Progenitor cell of endocrine pancreas (in vitro differentiated cells): ENCODE data around the gene DVL2. TPM values are rescaled to one million over a fixed set of nuclear protein-coding genes. Genes with fewer than 3 reads are reported as not detected.
A peak's percentile ranks its signal among the peaks of the same experiment; 100 is the strongest.

Experiments
- DNase-seq: peaks from one replicate; pipeline ENCODE4 v3.0.0; 2021; ENCODE audit warnings: low spot score; ENCODE audit not compliant: unreplicated experiment
- H3K27ac Mint-ChIP-seq: 2 replicates; pipeline ENCODE4 v1.8.0; 2021; ENCODE audit warnings: mild to moderate bottlenecking, moderate library complexity, mixed read lengths
- H3K27me3 Mint-ChIP-seq: 2 replicates; pipeline ENCODE4 v1.8.0; 2021; ENCODE audit warnings: mixed read lengths
- H3K36me3 Mint-ChIP-seq: 2 replicates; pipeline ENCODE4 v1.8.0; 2022; ENCODE audit warnings: mixed read lengths; ENCODE audit not compliant: insufficient read depth
- H3K4me1 Mint-ChIP-seq: 2 replicates; pipeline ENCODE4 v1.8.0; 2021; ENCODE audit warnings: low read depth, mixed read lengths
- H3K4me3 Mint-ChIP-seq: 2 replicates; pipeline ENCODE4 v1.8.0; 2021; ENCODE audit warnings: low read depth, mild to moderate bottlenecking, moderate library complexity, mixed read lengths
- H3K9me3 Mint-ChIP-seq: 2 replicates; pipeline ENCODE4 v1.8.0; 2021; ENCODE audit warnings: low read depth, mixed read lengths
- CTCF ChIP-seq: fragments of 200-600 bp; sonication (generic); IDR thresholded peaks from one replicate; pipeline ENCODE4 v1.5.0; 2021; ENCODE audit warnings: antibody characterized with exemption, mild to moderate bottlenecking; ENCODE audit not compliant: unreplicated experiment
- total RNA-seq: library from RNA; stranded (reverse); gene quantifications from 2 replicates; pipeline ENCODE4 v1.2.1, GENCODE V29; 2021

Gene DVL2
- total RNA-seq, 1 donor from 2014 or later = 104 TPM

DNA sequence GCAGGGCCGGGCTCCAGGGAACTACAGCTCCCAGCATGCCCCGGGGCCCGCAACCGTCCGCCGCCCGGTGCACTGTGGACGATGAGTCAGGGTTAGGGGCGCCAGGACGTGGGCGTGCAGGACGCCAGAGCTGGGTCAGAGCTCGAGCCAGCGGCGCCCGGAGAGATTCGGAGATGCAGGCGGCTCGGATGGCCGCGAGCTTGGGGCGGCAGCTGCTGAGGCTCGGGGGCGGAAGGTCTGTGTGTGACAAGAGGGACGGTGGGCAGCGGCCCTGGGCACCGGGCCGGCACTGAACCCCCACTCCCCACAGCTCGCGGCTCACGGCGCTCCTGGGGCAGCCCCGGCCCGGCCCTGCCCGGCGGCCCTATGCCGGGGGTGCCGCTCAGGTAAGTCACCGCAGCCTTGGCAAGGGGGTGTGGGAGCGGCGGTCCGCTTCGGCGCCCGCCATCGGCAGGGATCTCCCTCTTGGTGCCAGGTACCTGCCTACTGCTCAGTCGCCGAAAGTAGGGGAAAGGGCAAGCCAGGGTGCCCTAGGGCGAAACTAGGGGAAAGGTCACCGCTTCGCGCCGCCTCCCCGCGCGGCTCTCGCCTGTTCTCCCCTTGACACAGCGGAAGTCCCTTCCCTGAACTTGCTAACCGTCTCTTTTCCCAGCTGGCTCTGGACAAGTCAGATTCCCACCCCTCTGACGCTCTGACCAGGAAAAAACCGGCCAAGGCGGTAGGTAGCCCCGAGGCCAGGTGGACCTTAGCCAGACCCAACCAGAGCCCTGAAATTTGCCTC is 14.3 kb downstream of the DVL2 start, which contains the start of the genes ACADVL and DLG4:
ACADVL (plus strand) TSS at position 127 of the 781 bp plus-strand sequence; CDS start at position 174, 47 bp downstream.
DLG4 (minus strand) TSS at position 25 of the 781 bp plus-strand sequence.
- no peak for TF ChIP-seq CTCF
- H3K4me3 Mint-ChIP-seq = peak within 1 kb of the TSS; percentile 91
- H3K27ac Mint-ChIP-seq = peak within 1 kb of the TSS; percentile 97
- DNase-seq = peak; percentile 59
- peaks cover 6% of the 10 kb centered on the region for H3K36me3 Mint-ChIP-seq
- H3K27me3 Mint-ChIP-seq = no peaks in the 10 kb centered on the region
- H3K9me3 Mint-ChIP-seq = no peaks in the 10 kb centered on the region
- peaks cover 34% of the 10 kb centered on the region for H3K4me1 Mint-ChIP-seq

DNA sequence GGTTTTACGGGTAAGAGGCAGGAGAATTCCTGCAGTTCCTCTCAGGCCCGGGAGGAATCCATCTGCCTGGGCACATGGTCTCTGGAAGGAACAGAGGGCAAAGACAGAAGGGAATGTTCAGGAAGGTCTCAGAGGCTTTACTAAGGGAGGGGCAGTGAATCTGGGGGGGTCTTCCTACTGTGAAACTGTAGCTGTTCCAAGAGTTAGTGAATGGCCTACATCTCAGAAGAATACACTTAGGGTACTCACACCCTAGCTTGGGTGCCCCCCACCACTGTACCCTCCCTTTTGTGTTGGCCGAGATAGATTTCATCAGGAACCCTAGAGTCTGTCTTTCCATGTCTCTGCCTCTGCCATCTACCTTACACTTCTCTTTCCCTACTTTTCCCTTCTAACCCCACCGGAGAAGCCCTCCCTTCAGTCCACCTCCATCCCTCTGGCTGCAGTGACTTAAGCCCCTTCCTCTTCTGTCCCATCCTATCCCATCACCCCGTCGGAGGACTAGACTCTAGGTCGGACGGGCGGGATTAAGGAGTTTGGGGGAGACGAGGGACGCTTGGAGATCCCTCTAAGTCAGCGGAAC is 15.0 kb downstream of the DVL2 start:
- Mint-ChIP-seq H3K36me3 (peaks cover 6% of the 10 kb centered on the region), H3K4me3 (peak overlapping the region; percentile 91), H3K27ac (peak overlapping the region; percentile 97), H3K27me3 (no peaks in the 10 kb centered on the region), H3K4me1 (peaks cover 34% of the 10 kb centered on the region), H3K9me3 (no peaks in the 10 kb centered on the region)
- DNase-seq = no peak
- TF ChIP-seq CTCF = no peak

DNA sequence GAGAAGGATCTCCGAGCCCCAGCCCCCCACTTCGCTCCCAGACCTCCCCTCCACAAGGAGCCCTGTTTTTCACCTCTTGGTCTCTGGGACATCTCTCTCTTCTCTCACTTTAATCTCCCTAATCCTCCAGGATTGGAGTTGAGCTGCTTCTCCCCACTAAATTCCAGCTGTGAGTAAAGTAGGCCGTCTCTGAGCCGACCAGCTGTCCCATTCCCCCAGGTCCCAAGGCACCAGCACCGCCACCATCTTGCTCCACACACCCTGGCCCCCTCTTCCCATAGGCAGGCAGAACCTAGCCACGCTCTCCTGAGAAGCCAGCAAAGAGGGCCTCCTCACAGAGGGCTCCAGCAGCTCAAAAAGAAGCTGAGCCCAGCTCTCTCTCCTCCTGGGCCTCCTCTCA is 15.6 kb downstream of the DVL2 start:
- Mint-ChIP-seq H3K27me3 (no peaks in the 10 kb centered on the region), H3K27ac (no peak overlapping the region), H3K36me3 (peaks cover 4% of the 10 kb centered on the region), H3K4me3 (peak overlapping the region; percentile 91), H3K9me3 (no peaks in the 10 kb centered on the region), H3K4me1 (peaks cover 34% of the 10 kb centered on the region)
- no peak for TF ChIP-seq CTCF
- DNase-seq = no peak

GRCh38 chr17:7218166-7218565 is 16.2 kb downstream of the DVL2 start:
- Mint-ChIP-seq H3K4me3 (peak overlapping the region; percentile 69), H3K9me3 (no peaks in the 10 kb centered on the region), H3K36me3 (no peaks in the 10 kb centered on the region), H3K27ac (peak overlapping the region; percentile 69), H3K4me1 (peaks cover 40% of the 10 kb centered on the region), H3K27me3 (no peaks in the 10 kb centered on the region)
- no peak for DNase-seq
- no peak for TF ChIP-seq CTCF

- no peak for TF ChIP-seq CTCF
- peak overlapping the region; percentile 81 for H3K27ac Mint-ChIP-seq
- H3K27me3 Mint-ChIP-seq = no peaks in the 10 kb centered on the region
- H3K9me3 Mint-ChIP-seq = no peaks in the 10 kb centered on the region
- peak overlapping the region; percentile 69 for H3K4me3 Mint-ChIP-seq
- DNase-seq = no peak
- H3K4me1 Mint-ChIP-seq = peaks cover 41% of the 10 kb centered on the region
- no peaks in the 10 kb centered on the region for H3K36me3 Mint-ChIP-seq
Measured at GRCh38 chr17:7217113-7217987, 17.0 kb downstream of the DVL2 start.
